HG03045 (cell line): ENCODE measurements around the gene HIBCH.
"Not testable (repeated sequence)": the region's sequence is repeated elsewhere in the genome, so short reads cannot be mapped to it uniquely, and the experiment has no call there.

ENCODE experiments used
- ATAC-seq: cut with Tn5 transposase; IDR thresholded peaks from one replicate; pipeline ENCODE4 v1.9.1; 2021; ENCODE audit warnings: mild to moderate bottlenecking, moderate library complexity; ENCODE audit not compliant: unreplicated experiment

Gene HIBCH

GRCh38 chr2:190319555-190320498, at the start of gene HIBCH:
Gene HIBCH (minus strand): TSS chr2:190319826. CDS start chr2:190319750, 76 bp downstream.
- ATAC-seq = peak; percentile 96

GRCh38 chr2:190367091-190367490, 47.5 kb upstream of the HIBCH start:
- no peak for ATAC-seq

GRCh38 chr2:190366248-190366753, 46.7 kb upstream of the HIBCH start:
- ATAC-seq = no peak

GRCh38 chr2:190365499-190366204, 46.0 kb upstream of the HIBCH start:
- ATAC-seq = no peak

GRCh38 chr2:190362894-190363293, 43.3 kb upstream of the HIBCH start:
- ATAC-seq = no peak

GRCh38 chr2:190361572-190361971, 41.9 kb upstream of the HIBCH start:
- ATAC-seq = no peak

- no peak for ATAC-seq
Measured at GRCh38 chr2:190360965-190361364, 41.3 kb upstream of the HIBCH start.

GRCh38 chr2:190360561-190360960, 40.9 kb upstream of the HIBCH start:
- ATAC-seq = no peak

- not testable (repeated sequence) for ATAC-seq
Measured at GRCh38 chr2:190358655-190359448, 39.2 kb upstream of the HIBCH start.

- ATAC-seq = no peak
Measured at GRCh38 chr2:190357600-190357999, 38.0 kb upstream of the HIBCH start.

- ATAC-seq = no peak
Measured at GRCh38 chr2:190355968-190356644, 36.5 kb upstream of the HIBCH start.

GRCh38 chr2:190354003-190354690, 34.5 kb upstream of the HIBCH start:
- ATAC-seq = no peak

- no peak for ATAC-seq
Measured at GRCh38 chr2:190353537-190353899, 33.9 kb upstream of the HIBCH start.

GRCh38 chr2:190352668-190353536, 33.3 kb upstream of the HIBCH start:
- no peak for ATAC-seq

GRCh38 chr2:190351955-190352354, 32.3 kb upstream of the HIBCH start:
- ATAC-seq = no peak

GRCh38 chr2:190350371-190350770, 30.7 kb upstream of the HIBCH start:
- ATAC-seq = no peak

- ATAC-seq = peak; percentile 66
Measured at GRCh38 chr2:190344276-190344827, 24.7 kb upstream of the HIBCH start.

- peak; percentile 73 for ATAC-seq
Measured at GRCh38 chr2:190343536-190344275, 24.1 kb upstream of the HIBCH start, which contains the start of gene INPP1. Gene INPP1 (plus strand): TSS chr2:190343589. CDS start chr2:190360103, 16,514 bp downstream.
